Lung (tissue), 12 donors: ENCODE results near the gene APCDD1. TPM values are rescaled to one million over a fixed set of nuclear protein-coding genes. Genes with fewer than 3 reads are reported as not detected.

Experiments
- ATAC-seq: fragments of 200-7000 bp; cut with Tn5 transposase; one replicate; pipeline ENCODE4 v1.9.1; 2020; ENCODE audit warnings: moderate number of reproducible peaks; ENCODE audit not compliant: insufficient read depth, low FRiP score
- DNase-seq, 3 donors: peaks; one replicate each; pipeline ENCODE4 v3.0.0-alpha.2; 2013 to 2017
- H3K27ac ChIP-seq, 2 donors: one replicate each; pipeline ENCODE4 v1.5.1; 2013; ENCODE audit warnings: mild to moderate bottlenecking in 2 of 2, moderate library complexity in 2 of 2, control low read depth in 1 of 2, inconsistent platforms in 1 of 2, low read depth in 1 of 2, low read length in 1 of 2
- H3K27me3 ChIP-seq, 3 donors: one replicate each; pipeline ENCODE4 v1.5.1; 2013; ENCODE audit warnings: low read length in 2 of 3; ENCODE audit not compliant: control insufficient read depth in 3 of 3, insufficient read depth in 3 of 3
- H3K36me3 ChIP-seq, 4 donors: one replicate each; pipeline ENCODE4 v1.5.1; 2013; ENCODE audit warnings: low read length in 4 of 4, mild to moderate bottlenecking in 1 of 4, moderate library complexity in 1 of 4; ENCODE audit not compliant: control insufficient read depth in 4 of 4, insufficient read depth in 4 of 4
- H3K4me1 ChIP-seq, 5 donors: one replicate each; pipeline ENCODE4 v1.5.1; 2013; ENCODE audit warnings: low read length in 5 of 5, mild to moderate bottlenecking in 2 of 5, moderate library complexity in 1 of 5; ENCODE audit not compliant: control insufficient read depth in 5 of 5, insufficient read depth in 5 of 5
- H3K4me3 ChIP-seq: one replicate; pipeline ENCODE4 v1.5.1; 2013; ENCODE audit warnings: mild to moderate bottlenecking, control low read depth, moderate library complexity
- H3K9ac ChIP-seq, 2 donors: one replicate each; pipeline ENCODE4 v1.5.1; 2013; ENCODE audit warnings: low read length in 2 of 2, control low read depth in 1 of 2; ENCODE audit not compliant: insufficient read depth in 1 of 2
- H3K9me3 ChIP-seq, 4 donors: one replicate each; pipeline ENCODE4 v1.5.1; 2013; ENCODE audit warnings: low read length in 3 of 4, mild to moderate bottlenecking in 1 of 4, moderate library complexity in 1 of 4; ENCODE audit not compliant: control insufficient read depth in 4 of 4, insufficient read depth in 3 of 4
- CTCF ChIP-seq: IDR thresholded peaks from 2 replicates; pipeline ENCODE4 v1.5.1; 2012; ENCODE audit warnings: mild to moderate bottlenecking; ENCODE audit errors: control extremely low read depth, extremely low read depth
- WGBS, 2 donors: extraction: QIAGEN DNeasy Blood & Tissue Kit; methylation state at CpG; one replicate each; pipeline ENCODE4 v1.1.7; 2013; 5-methylcytosine and 5-hydroxymethylcytosine counted together
- polyA plus RNA-seq, 2 donors: library from polyadenylated mRNA; stranded (reverse); fragments of 200-250 nt; gene quantifications; one replicate each; pipeline ENCODE4 v1.2.1, GENCODE V29; 2013
- total RNA-seq, 2 donors: library from RNA; depleted of rRNA in 1 of 2; stranded (reverse); fragments of >200 nt in 1 of 2; gene quantifications; one replicate each; pipeline ENCODE4 v1.2.1, GENCODE V29; 2014 to 2021
- donor health status: control.
- donor health status: control.
- donor health status: Bipolar disorder and iron deficiency.
- donor health status: healthy.
- donor health status: DM: yes; HTN: yes; CAD: no.

The APCDD1 gene
- total and polyA plus RNA-seq, 4 donors, result 6.8 to 77.4 (median 29.3) TPM

DNA sequence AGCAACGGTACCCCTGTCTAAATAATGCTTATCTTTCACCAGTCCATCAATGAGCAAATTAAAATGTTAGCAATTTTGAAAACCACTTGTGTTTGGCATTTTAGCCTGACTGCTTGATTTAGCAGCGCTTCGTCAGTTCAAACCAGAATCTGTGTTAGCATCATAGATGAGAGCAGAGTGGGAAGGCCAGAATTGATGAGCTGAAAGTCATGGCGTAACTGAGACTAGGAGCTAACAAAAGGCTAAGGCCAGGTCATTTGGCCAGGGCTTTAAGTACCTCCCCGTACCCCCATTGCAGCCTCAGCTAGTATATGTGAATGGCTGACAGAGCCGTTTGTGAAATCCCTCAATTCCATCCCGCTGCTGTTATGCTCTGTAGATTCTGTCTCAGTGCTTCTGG lies 16.0 kb downstream of the APCDD1 start:
- no peak overlapping the region for H3K4me3 ChIP-seq
- H3K27me3 ChIP-seq, result no peaks in the 10 kb centered on the region
- H3K9me3 ChIP-seq, result no peaks in the 10 kb centered on the region
- DNase-seq (peak in 1 of 3 donors; percentile 12), ATAC-seq (no peak)
- peaks cover 0 to 29% (median 15%) of the 10 kb centered on the region in 5 donors for H3K4me1 ChIP-seq
- H3K9ac ChIP-seq, result no peak overlapping the region
- H3K27ac ChIP-seq, result no peak overlapping the region
- H3K36me3 ChIP-seq, result peaks cover 0 to 19% (median 14%) of the 10 kb centered on the region in 4 donors
- WGBS, 2 donors, result 92 to 93% methylated on average over 7 of the region's 7 CpGs
- no peak for TF ChIP-seq CTCF

- WGBS, 2 donors, result 96% methylated on average over 22 of the region's 22 CpGs
- Histone ChIP-seq H3K36me3 (peaks cover 0 to 20% (median 18%) of the 10 kb centered on the region in 4 donors), H3K9me3 (no peaks in the 10 kb centered on the region), H3K4me1 (peaks cover 0 to 32% (median 10%) of the 10 kb centered on the region in 5 donors), H3K9ac (no peak overlapping the region), H3K27me3 (no peaks in the 10 kb centered on the region), H3K4me3 (no peak overlapping the region), H3K27ac (no peak overlapping the region)
- DNase-seq, result no peak
- no peak for ATAC-seq
- TF ChIP-seq CTCF, result no peak
Measured at GRCh38 chr18:10471574-10471973, 17.1 kb downstream of the APCDD1 start.

DNA sequence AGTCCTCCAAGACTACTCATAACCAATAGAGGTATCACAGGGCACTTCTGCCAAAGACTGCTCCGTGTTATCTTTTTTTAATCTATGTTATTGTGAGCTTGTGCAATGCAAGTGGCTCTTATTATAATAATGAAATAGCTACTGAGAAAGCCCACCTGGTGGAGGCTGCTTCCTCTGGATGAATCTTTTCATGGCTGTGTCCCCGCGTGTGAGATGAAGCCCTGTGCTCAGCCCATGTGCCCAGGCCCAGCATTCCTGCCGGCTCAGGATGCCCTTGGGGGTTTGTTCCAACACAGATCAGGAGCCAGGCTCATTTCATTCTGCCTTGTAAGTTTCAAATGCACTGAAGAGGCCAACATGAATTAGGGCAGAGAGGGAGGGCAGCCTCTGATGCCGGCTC lies 18.7 kb downstream of the APCDD1 start:
- no peaks in the 10 kb centered on the region for H3K27me3 ChIP-seq
- no peaks in the 10 kb centered on the region for H3K9me3 ChIP-seq
- no peak for TF ChIP-seq CTCF
- no peak overlapping the region for H3K4me3 ChIP-seq
- DNase-seq, result peak in 2 of 3 donors; percentile 50 to 51
- H3K9ac ChIP-seq, result no peak overlapping the region
- H3K36me3 ChIP-seq, result peaks cover 0 to 23% (median 17%) of the 10 kb centered on the region in 4 donors
- no peak for ATAC-seq
- WGBS, 2 donors, result 85 to 86% methylated on average over 5 of the region's 5 CpGs
- H3K4me1 ChIP-seq, result peaks cover 2 to 46% (median 18%) of the 10 kb centered on the region in 5 donors
- no peak overlapping the region for H3K27ac ChIP-seq

- Histone ChIP-seq H3K4me3 (no peak overlapping the region), H3K27ac (no peak overlapping the region), H3K27me3 (no peaks in the 10 kb centered on the region), H3K4me1 (peaks cover 2 to 46% (median 18%) of the 10 kb centered on the region in 5 donors), H3K9ac (no peak overlapping the region), H3K36me3 (peaks cover 0 to 27% (median 13%) of the 10 kb centered on the region in 4 donors), H3K9me3 (no peaks in the 10 kb centered on the region)
- ATAC-seq, result no peak
- WGBS, 2 donors, result 96 to 97% methylated on average over 17 of the region's 17 CpGs
- TF ChIP-seq CTCF, result no peak
- no peak for DNase-seq
Measured at GRCh38 chr18:10474309-10474708, 19.9 kb downstream of the APCDD1 start.
